IPS-NIHi7 (cell line): ENCODE data around the gene PLA2G12A.
"Not testable (repeated sequence)": the region's sequence is repeated elsewhere in the genome, so short reads cannot be mapped to it uniquely, and the experiment has no call there.

Source experiments
- DNase-seq: peaks from one replicate; pipeline ENCODE4 v3.0.0; 2012; ENCODE audit warnings: mixed read lengths; ENCODE audit errors: extremely low spot score

PLA2G12A gene

GRCh38 chr4:109678925-109679324 lies 50.9 kb downstream of the PLA2G12A start:
- not testable (repeated sequence) for DNase-seq

- not testable (repeated sequence) for DNase-seq
Measured at GRCh38 chr4:109678472-109678871, 51.4 kb downstream of the PLA2G12A start.

GRCh38 chr4:109676886-109677285 lies 53.0 kb downstream of the PLA2G12A start:
- no peak for DNase-seq

- DNase-seq: no peak
Measured at GRCh38 chr4:109675843-109676242, 54.0 kb downstream of the PLA2G12A start.

- no peak for DNase-seq
Measured at GRCh38 chr4:109675181-109675580, 54.7 kb downstream of the PLA2G12A start.

- no peak for DNase-seq
Measured at GRCh38 chr4:109673303-109673702, 56.6 kb downstream of the PLA2G12A start.

- DNase-seq: no peak
Measured at GRCh38 chr4:109672169-109672930, 57.5 kb downstream of the PLA2G12A start.

- DNase-seq: no peak
Measured at GRCh38 chr4:109671350-109671749, 58.5 kb downstream of the PLA2G12A start.

GRCh38 chr4:109665783-109666485 lies 63.9 kb downstream of the PLA2G12A start:
- no peak for DNase-seq

- no peak for DNase-seq
Measured at GRCh38 chr4:109662771-109663170, 67.1 kb downstream of the PLA2G12A start.

- no peak for DNase-seq
Measured at GRCh38 chr4:109662116-109662515, 67.8 kb downstream of the PLA2G12A start.
